ENCODE results near the gene CD2AP.

The CD2AP gene

GRCh38 chr6:47447722-47448121, 29.9 kb upstream of the CD2AP start:
- TF ChIP-seq POLR2A (IDR thresholded peaks at IDR 0.05; ENCODE audit: low read length): no peak
- no peak for TF ChIP-seq GATA1 (IDR thresholded peaks at IDR 0.05; ENCODE audit: low read depth, low read length)
- no peak for DNase-seq

GRCh38 chr6:47451162-47451561, 26.4 kb upstream of the CD2AP start:
- TF ChIP-seq GATA1 (IDR thresholded peaks at IDR 0.05; ENCODE audit: low read depth, low read length): no peak
- no peak for TF ChIP-seq POLR2A (IDR thresholded peaks at IDR 0.05; ENCODE audit: low read length)
- no peak for DNase-seq

GRCh38 chr6:47452899-47453298, 24.7 kb upstream of the CD2AP start:
- no peak for TF ChIP-seq POLR2A (IDR thresholded peaks at IDR 0.05; ENCODE audit: low read length)
- no peak for TF ChIP-seq GATA1 (IDR thresholded peaks at IDR 0.05; ENCODE audit: low read depth, low read length)
- DNase-seq: no peak

- TF ChIP-seq GATA1 (IDR thresholded peaks at IDR 0.05; ENCODE audit: low read depth, low read length) (no peak), POLR2A (IDR thresholded peaks at IDR 0.05; ENCODE audit: low read length) (no peak)
- no peak for DNase-seq
These were observed 24.1 kb upstream of the CD2AP start for GRCh38 chr6:47453372-47453936.

GRCh38 chr6:47454713-47455396, 22.7 kb upstream of the CD2AP start:
- no peak for DNase-seq
- no peak for TF ChIP-seq GATA1 (IDR thresholded peaks at IDR 0.05; ENCODE audit: low read depth, low read length)
- TF ChIP-seq POLR2A (IDR thresholded peaks at IDR 0.05; ENCODE audit: low read length): no peak

- DNase-seq: peak in 1 of 2 experiments; percentile 4
These were observed 21.9 kb upstream of the CD2AP start for GRCh38 chr6:47455533-47456209.

GRCh38 chr6:47456536-47456975, 21.0 kb upstream of the CD2AP start:
- DNase-seq: no peak
- TF ChIP-seq GATA1 (IDR thresholded peaks at IDR 0.05; ENCODE audit: low read depth, low read length): no peak
- TF ChIP-seq POLR2A (IDR thresholded peaks at IDR 0.05; ENCODE audit: low read length): no peak

More at GRCh38 chr6:47455533-47456209, 21.9 kb upstream of the CD2AP start:
- no peak for TF ChIP-seq POLR2A (IDR thresholded peaks at IDR 0.05; ENCODE audit: low read length)
- TF ChIP-seq GATA1 (IDR thresholded peaks at IDR 0.05; ENCODE audit: low read depth, low read length): no peak

GRCh38 chr6:47457370-47457769, 20.2 kb upstream of the CD2AP start:
- TF ChIP-seq POLR2A (IDR thresholded peaks at IDR 0.05; ENCODE audit: low read length): no peak
- DNase-seq: no peak

GRCh38 chr6:47464052-47464451, 13.5 kb upstream of the CD2AP start:
- no peak for TF ChIP-seq POLR2A (IDR thresholded peaks at IDR 0.05; ENCODE audit: low read length)
- DNase-seq: no peak

GRCh38 chr6:47465117-47465516, 12.5 kb upstream of the CD2AP start:
- TF ChIP-seq POLR2A (IDR thresholded peaks at IDR 0.05; ENCODE audit: low read length) (no peak), GATA1 (IDR thresholded peaks at IDR 0.05; ENCODE audit: low read depth, low read length) (no peak)
- no peak for DNase-seq

- no peak for DNase-seq
These were observed 5.7 kb upstream of the CD2AP start for GRCh38 chr6:47471911-47472310.

GRCh38 chr6:47473791-47474346, 3.7 kb upstream of the CD2AP start:
- DNase-seq: no peak
- TF ChIP-seq GATA1 (IDR thresholded peaks at IDR 0.05; ENCODE audit: low read depth, low read length): no peak
- TF ChIP-seq POLR2A (IDR thresholded peaks at IDR 0.05; ENCODE audit: low read length): no peak

More at GRCh38 chr6:47471911-47472310, 5.7 kb upstream of the CD2AP start:
- TF ChIP-seq POLR2A (IDR thresholded peaks at IDR 0.05; ENCODE audit: low read length) (no peak), GATA1 (IDR thresholded peaks at IDR 0.05; ENCODE audit: low read depth, low read length) (no peak)

GRCh38 chr6:47475319-47475816, 2.2 kb upstream of the CD2AP start:
- no peak for DNase-seq

GRCh38 chr6:47476781-47477496, 650 bp upstream of the CD2AP start:
- DNase-seq: peak; percentile 50 to 64
- TF ChIP-seq GATA1 (IDR thresholded peaks at IDR 0.05; ENCODE audit: low read depth, low read length): no peak
- TF ChIP-seq POLR2A (IDR thresholded peaks at IDR 0.05; ENCODE audit: low read length): no peak

More at GRCh38 chr6:47475319-47475816, 2.2 kb upstream of the CD2AP start:
- TF ChIP-seq POLR2A (IDR thresholded peaks at IDR 0.05; ENCODE audit: low read length): no peak
- TF ChIP-seq GATA1 (IDR thresholded peaks at IDR 0.05; ENCODE audit: low read depth, low read length): no peak
